ENCODE data around the gene ECHS1.

ECHS1 gene

GRCh38 chr10:133341983-133342382 lies 31.2 kb downstream of the ECHS1 start:
- Histone ChIP-seq H3K27me3 (replicated peaks; ENCODE audit: control insufficient read depth, insufficient read depth, low read length) (no peaks in the 10 kb centered on the region), H3K36me3 (ENCODE audit: control insufficient read depth, insufficient read depth, low read length) (no peaks in the 10 kb centered on the region), H3K4me3 (replicated peaks; ENCODE audit: low read depth, low read length) (no peak overlapping the region)
- no peak for TF ChIP-seq CTCF (IDR thresholded peaks at IDR 0.05; ENCODE audit: insufficient read depth, low read length, poor library complexity, severe bottlenecking)
- no peak for DNase-seq (ENCODE audit: extremely low read depth, insufficient read length)

- Histone ChIP-seq H3K27me3 (replicated peaks; ENCODE audit: control insufficient read depth, insufficient read depth, low read length) (no peaks in the 10 kb centered on the region), H3K36me3 (ENCODE audit: control insufficient read depth, insufficient read depth, low read length) (no peaks in the 10 kb centered on the region), H3K4me3 (replicated peaks; ENCODE audit: low read depth, low read length) (no peak overlapping the region)
- TF ChIP-seq CTCF (IDR thresholded peaks at IDR 0.05; ENCODE audit: insufficient read depth, low read length, poor library complexity, severe bottlenecking): no peak
- DNase-seq (ENCODE audit: extremely low read depth, insufficient read length): no peak
Measured at GRCh38 chr10:133339708-133340380, 33.3 kb downstream of the ECHS1 start.

- H3K27me3 ChIP-seq (replicated peaks; ENCODE audit: control insufficient read depth, insufficient read depth, low read length): no peaks in the 10 kb centered on the region
- DNase-seq (ENCODE audit: extremely low read depth, insufficient read length): no peak
- no peak overlapping the region for H3K4me3 ChIP-seq (replicated peaks; ENCODE audit: low read depth, low read length)
- no peaks in the 10 kb centered on the region for H3K36me3 ChIP-seq (ENCODE audit: control insufficient read depth, insufficient read depth, low read length)
- TF ChIP-seq CTCF (IDR thresholded peaks at IDR 0.05; ENCODE audit: insufficient read depth, low read length, poor library complexity, severe bottlenecking): no peak
Measured at GRCh38 chr10:133338080-133339071, 34.8 kb downstream of the ECHS1 start.

DNA sequence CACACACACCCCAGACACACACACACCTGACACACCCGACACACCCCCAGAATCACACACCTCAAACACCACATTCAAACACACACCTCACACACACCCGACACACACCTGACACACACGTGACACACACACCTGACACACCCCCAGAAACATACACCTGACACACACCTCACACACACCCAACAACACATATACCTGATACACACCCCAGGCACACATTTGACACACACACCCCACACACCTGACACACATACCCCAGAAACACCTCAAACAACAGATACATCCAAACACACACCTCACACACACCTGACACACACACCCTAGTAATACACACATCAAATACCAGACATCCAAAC lies 35.8 kb downstream of the ECHS1 start:
- no peak for TF ChIP-seq CTCF (IDR thresholded peaks at IDR 0.05; ENCODE audit: insufficient read depth, low read length, poor library complexity, severe bottlenecking)
- H3K36me3 ChIP-seq (ENCODE audit: control insufficient read depth, insufficient read depth, low read length): no peaks in the 10 kb centered on the region
- H3K4me3 ChIP-seq (replicated peaks; ENCODE audit: low read depth, low read length): no peak overlapping the region
- DNase-seq (ENCODE audit: extremely low read depth, insufficient read length): no peak
- H3K27me3 ChIP-seq (replicated peaks; ENCODE audit: control insufficient read depth, insufficient read depth, low read length): no peaks in the 10 kb centered on the region

DNA sequence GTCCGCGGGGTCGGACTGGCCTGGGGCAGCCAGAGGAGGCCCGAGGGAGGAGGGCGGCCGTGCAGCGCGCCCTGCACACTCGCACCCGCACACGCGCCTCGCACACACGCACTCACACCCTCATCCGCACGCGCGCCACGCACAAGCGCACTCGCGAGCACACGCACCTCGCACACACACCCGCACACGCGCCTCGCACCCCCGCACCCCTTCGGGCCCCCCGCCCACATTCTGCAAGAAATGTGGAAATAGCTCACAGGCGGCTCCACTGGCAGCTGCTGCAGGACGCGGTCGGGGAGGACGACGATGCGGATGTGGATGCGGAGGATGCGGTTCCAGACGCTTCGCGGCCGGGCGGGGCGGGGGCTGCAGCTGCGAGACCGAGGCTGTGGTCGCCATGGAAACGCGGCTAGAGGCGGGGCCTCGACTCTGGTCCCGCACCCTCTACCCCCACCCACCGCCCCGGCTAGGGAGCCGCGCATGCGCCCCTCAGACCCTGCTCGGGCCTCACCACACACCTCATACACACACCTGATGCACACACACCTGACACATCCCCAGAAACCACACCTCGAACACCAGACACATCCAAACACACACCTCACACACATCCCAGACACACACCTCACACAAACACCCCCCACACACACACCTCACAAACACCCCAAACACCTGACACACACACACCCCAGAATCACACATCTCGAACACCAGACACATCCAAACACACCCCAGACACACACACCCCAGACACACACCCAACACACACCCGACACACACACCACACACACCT lies 36.4 kb downstream of the ECHS1 start, which contains the start of gene CALY:
Gene CALY (minus strand): TSS at position 320 of the 793 bp plus-strand sequence. CDS start 7,907 bp downstream, outside the sequence.
- peak; percentile 54 for DNase-seq (ENCODE audit: extremely low read depth, insufficient read length)
- no peak within 1 kb of the TSS for H3K4me3 ChIP-seq (replicated peaks; ENCODE audit: low read depth, low read length)
- TF ChIP-seq CTCF (IDR thresholded peaks at IDR 0.05; ENCODE audit: insufficient read depth, low read length, poor library complexity, severe bottlenecking): no peak
- no peaks in the 10 kb centered on the region for H3K36me3 ChIP-seq (ENCODE audit: control insufficient read depth, insufficient read depth, low read length)
- H3K27me3 ChIP-seq (replicated peaks; ENCODE audit: control insufficient read depth, insufficient read depth, low read length): no peaks in the 10 kb centered on the region
